Stomach (tissue), 9 donors: Measurements from ENCODE around the gene NLGN1. TPM values are rescaled to one million over a fixed set of nuclear protein-coding genes. Genes with fewer than 3 reads are reported as not detected.

Source experiments
- DNase-seq, 2 donors: peaks; one replicate each; pipeline versions ENCODE4 v3.0.0 to v3.0.0-alpha.2; 2013 to 2019
- H3K27ac ChIP-seq, 5 donors: fragments of 200-600 bp in 4 of 5; sonication (generic) in 4 of 5; one replicate each; pipeline ENCODE4 v1.5.1; 2013 to 2019; ENCODE audit warnings: mild to moderate bottlenecking in 1 of 5, moderate library complexity in 1 of 5
- H3K27me3 ChIP-seq, 3 donors: fragments of 200-600 bp; sonication (generic); one replicate each; pipeline ENCODE4 v1.5.1; 2017 to 2019; ENCODE audit warnings: mixed run types in 1 of 3
- H3K36me3 ChIP-seq, 4 donors: fragments of 200-600 bp; sonication (generic); 1 replicate in 3 of 4; 2 replicates in 1 of 4; pipeline ENCODE4 v1.5.1; 2016 to 2019
- H3K4me1 ChIP-seq, 4 donors: fragments of 200-600 bp; sonication (generic); one replicate each; pipeline ENCODE4 v1.5.1; 2016 to 2019
- H3K4me3 ChIP-seq, 4 donors: fragments of 200-600 bp; sonication (generic) in 3 of 4; one replicate each; pipeline ENCODE4 v1.5.1; 2016 to 2019; ENCODE audit warnings: mild to moderate bottlenecking in 1 of 4
- H3K9me3 ChIP-seq, 4 donors: fragments of 200-600 bp; sonication (generic); one replicate each; pipeline ENCODE4 v1.5.1; 2016 to 2019
- CTCF ChIP-seq, 7 experiments: fragments of 450-650 bp in 4 of 7; fragments of 200-600 bp in 3 of 7; sonication (generic) in 3 of 7; IDR thresholded peaks; one replicate each; pipeline ENCODE4 v1.5.1; 2016 to 2019; ENCODE audit warnings: antibody characterized with exemption in 7 of 7, control low read depth in 2 of 7, mild to moderate bottlenecking in 1 of 7
- EP300 ChIP-seq: sonication (generic); formaldehyde crosslinking; IDR thresholded peaks from one replicate; pipeline ENCODE4 v1.6.1; 2017; ENCODE audit warnings: antibody characterized with exemption
- POLR2A ChIP-seq, 4 donors: fragments of 450-650 bp; IDR thresholded peaks; one replicate each; pipeline ENCODE4 v1.6.1; 2016; ENCODE audit warnings: antibody characterized with exemption in 4 of 4, control low read depth in 2 of 4, mild to moderate bottlenecking in 1 of 4, moderate library complexity in 1 of 4
- POLR2AphosphoS5 ChIP-seq, 3 donors: sonication (generic); formaldehyde crosslinking; IDR thresholded peaks; one replicate each; pipeline ENCODE4 v1.6.1; 2016; ENCODE audit warnings: antibody characterized with exemption in 3 of 3
- WGBS, 5 donors: extraction: QIAGEN DNeasy Blood & Tissue Kit in 3 of 5; methylation state at CpG; one replicate each; pipeline versions ENCODE4 v1.1.5 to v1.1.7; 2013 to 2018; 5-methylcytosine and 5-hydroxymethylcytosine counted together
- intact Hi-C: fragments of 100-400 bp; cut with DNase I; formaldehyde crosslinking; loops from one replicate; pipeline ENCODE4 v1.15.1; 2023; ENCODE audit warnings: low total_unique reads
- polyA plus RNA-seq, 3 donors: library from polyadenylated mRNA; stranded (reverse); fragments of 200-250 nt; gene quantifications; one replicate each; pipeline ENCODE4 v1.2.3, GENCODE V29; 2013
- total RNA-seq, 5 donors: library from RNA; depleted of rRNA; stranded (reverse); fragments of >200 nt; gene quantifications; one replicate each; pipeline versions ENCODE4 v1.1.0 to v1.2.3, GENCODE V29; 2014 to 2016
- donor health status: healthy with polysubstance abuse.
- donor health status: Bipolar disorder and iron deficiency.
- donor health status: healthy.

NLGN1 gene
- total and polyA plus RNA-seq, 8 donors: 0.15 to 45.2 (median 4.8) TPM; not detected in 1

- no peak overlapping the region for H3K27ac ChIP-seq
- intact Hi-C loops: no loop called here
- no peaks in the 10 kb centered on the region for H3K4me1 ChIP-seq
- H3K36me3 ChIP-seq: no peaks in the 10 kb centered on the region
- H3K4me3 ChIP-seq: no peak overlapping the region
- TF ChIP-seq EP300 (no peak), POLR2A (IDR thresholded peaks at IDR 0.05) (no peak), CTCF (IDR thresholded peaks at IDR 0.05) (no peak), POLR2AphosphoS5 (IDR thresholded peaks at IDR 0.05) (no peak)
- no peaks in the 10 kb centered on the region for H3K27me3 ChIP-seq
- peaks cover 0 to 5% (median 3%) of the 10 kb centered on the region in 4 donors for H3K9me3 ChIP-seq
- DNase-seq: no peak
Observed at GRCh38 chr3:173876476-173876875, 478.9 kb downstream of the NLGN1 start.

- no peaks in the 10 kb centered on the region for H3K36me3 ChIP-seq
- intact Hi-C loops: no loop called here
- H3K27me3 ChIP-seq: no peaks in the 10 kb centered on the region
- no peak overlapping the region for H3K4me3 ChIP-seq
- H3K27ac ChIP-seq: no peak overlapping the region
- no peaks in the 10 kb centered on the region for H3K4me1 ChIP-seq
- H3K9me3 ChIP-seq: no peaks in the 10 kb centered on the region
- DNase-seq: no peak
- TF ChIP-seq POLR2A (IDR thresholded peaks at IDR 0.05): no peak
- TF ChIP-seq POLR2AphosphoS5 (IDR thresholded peaks at IDR 0.05): no peak
- TF ChIP-seq EP300: no peak
- TF ChIP-seq CTCF (IDR thresholded peaks at IDR 0.05): no peak
Observed at GRCh38 chr3:173887888-173888287, 490.3 kb downstream of the NLGN1 start.

GRCh38 chr3:173889596-173889995 is 492.1 kb downstream of the NLGN1 start:
- 54 to 64% (median 59%) methylated on average over 4 of the region's 4 CpGs for WGBS, 5 donors
- no peak overlapping the region for H3K27ac ChIP-seq
- H3K27me3 ChIP-seq: no peaks in the 10 kb centered on the region
- H3K9me3 ChIP-seq: no peaks in the 10 kb centered on the region
- H3K4me1 ChIP-seq: no peaks in the 10 kb centered on the region
- no peak overlapping the region for H3K4me3 ChIP-seq
- H3K36me3 ChIP-seq: no peaks in the 10 kb centered on the region
- TF ChIP-seq EP300: no peak
- no peak for TF ChIP-seq POLR2AphosphoS5 (IDR thresholded peaks at IDR 0.05)
- TF ChIP-seq POLR2A (IDR thresholded peaks at IDR 0.05): no peak
- TF ChIP-seq CTCF (IDR thresholded peaks at IDR 0.05): no peak
- intact Hi-C loops: no loop called here
- DNase-seq: peak in 1 of 2 donors; percentile 13

GRCh38 chr3:173890091-173890490 is 492.5 kb downstream of the NLGN1 start:
- no peak for DNase-seq
- TF ChIP-seq POLR2AphosphoS5 (IDR thresholded peaks at IDR 0.05): no peak
- TF ChIP-seq EP300: no peak
- TF ChIP-seq CTCF (IDR thresholded peaks at IDR 0.05): no peak
- TF ChIP-seq POLR2A (IDR thresholded peaks at IDR 0.05): no peak
- Histone ChIP-seq H3K36me3 (no peaks in the 10 kb centered on the region), H3K27me3 (no peaks in the 10 kb centered on the region), H3K9me3 (no peaks in the 10 kb centered on the region), H3K4me3 (no peak overlapping the region), H3K4me1 (no peaks in the 10 kb centered on the region), H3K27ac (no peak overlapping the region)
- WGBS, 5 donors: 85 to 89% (median 89%) methylated on average over 4 of the region's 4 CpGs
- intact Hi-C loops: no loop called here
